HG03520 (cell line): ENCODE data around the gene SWAP70.

ENCODE experiments used
- ATAC-seq: cut with Tn5 transposase; IDR thresholded peaks from one replicate; pipeline ENCODE4 v1.9.1; 2021; ENCODE audit warnings: mild to moderate bottlenecking, moderate library complexity; ENCODE audit not compliant: unreplicated experiment

Gene SWAP70

GRCh38 chr11:9773524-9773923 is 109.6 kb downstream of the SWAP70 start:
- no peak for ATAC-seq

GRCh38 chr11:9774109-9774508 is 110.2 kb downstream of the SWAP70 start:
- ATAC-seq: no peak

GRCh38 chr11:9774591-9775397 is 110.9 kb downstream of the SWAP70 start:
- no peak for ATAC-seq

GRCh38 chr11:9775398-9775779 is 111.5 kb downstream of the SWAP70 start:
- no peak for ATAC-seq

- no peak for ATAC-seq
These were observed 112.3 kb downstream of the SWAP70 start for GRCh38 chr11:9776203-9776602.

GRCh38 chr11:9777066-9777465 is 113.2 kb downstream of the SWAP70 start:
- ATAC-seq: no peak

- no peak for ATAC-seq
These were observed 113.6 kb downstream of the SWAP70 start for GRCh38 chr11:9777525-9777924.

GRCh38 chr11:9780929-9781328 is 117.1 kb downstream of the SWAP70 start:
- ATAC-seq: no peak

- no peak for ATAC-seq
These were observed 120.1 kb downstream of the SWAP70 start for GRCh38 chr11:9783986-9784385.

GRCh38 chr11:9784602-9785315 is 120.9 kb downstream of the SWAP70 start:
- ATAC-seq: no peak

- no peak for ATAC-seq
These were observed 123.4 kb downstream of the SWAP70 start for GRCh38 chr11:9787260-9787659.

- ATAC-seq: no peak
These were observed 124.2 kb downstream of the SWAP70 start for GRCh38 chr11:9787981-9788521.

- no peak for ATAC-seq
These were observed 126.0 kb downstream of the SWAP70 start for GRCh38 chr11:9789910-9790309.

- no peak for ATAC-seq
These were observed 126.8 kb downstream of the SWAP70 start for GRCh38 chr11:9790703-9791102.

- no peak for ATAC-seq
These were observed 132.4 kb downstream of the SWAP70 start for GRCh38 chr11:9796266-9796665.

- no peak for ATAC-seq
These were observed 133.0 kb downstream of the SWAP70 start for GRCh38 chr11:9796854-9797253.

- ATAC-seq: no peak
These were observed 133.4 kb downstream of the SWAP70 start for GRCh38 chr11:9797300-9797699.

- ATAC-seq: no peak
These were observed 136.0 kb downstream of the SWAP70 start for GRCh38 chr11:9799886-9800285.

- ATAC-seq: no peak
These were observed 138.5 kb downstream of the SWAP70 start for GRCh38 chr11:9802291-9802861.
